AG09319 (cell line): ENCODE measurements around the gene KLHL29.

Source experiments
- DNase-seq: peaks from one replicate; pipeline ENCODE4 v3.0.0-alpha.2; 2010; ENCODE audit warnings: low read depth; ENCODE audit errors: extremely low read depth
- TF ChIP-seq, protein P1 (sequence below): IDR thresholded peaks from 2 replicates; pipeline ENCODE4 v1.5.1; 2011; ENCODE audit warnings: low read depth, mild to moderate bottlenecking, inconsistent platforms, low read length, moderate library complexity

The KLHL29 gene

DNA sequence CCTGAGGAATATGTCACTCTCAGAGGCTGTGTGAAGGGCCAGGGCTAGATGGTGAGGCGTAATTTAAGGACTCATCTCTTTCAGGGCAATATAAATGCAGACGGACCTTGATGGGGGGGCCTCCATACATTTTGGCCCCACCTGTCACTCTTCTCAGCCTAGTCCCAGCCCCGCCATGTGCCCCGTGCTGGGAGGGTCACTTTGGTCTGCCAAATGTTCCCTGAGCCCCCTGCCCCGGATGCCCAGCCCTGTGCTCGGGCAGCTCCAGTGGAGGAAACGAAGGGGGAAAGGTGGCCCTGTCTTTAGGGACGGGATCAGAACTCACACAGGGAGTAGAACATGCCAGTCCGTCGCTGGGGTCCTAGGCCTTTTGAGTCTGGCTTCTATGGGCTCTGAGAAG is 168.6 kb downstream of the KLHL29 start:
- no peak for DNase-seq
- TF ChIP-seq, protein P1, sequence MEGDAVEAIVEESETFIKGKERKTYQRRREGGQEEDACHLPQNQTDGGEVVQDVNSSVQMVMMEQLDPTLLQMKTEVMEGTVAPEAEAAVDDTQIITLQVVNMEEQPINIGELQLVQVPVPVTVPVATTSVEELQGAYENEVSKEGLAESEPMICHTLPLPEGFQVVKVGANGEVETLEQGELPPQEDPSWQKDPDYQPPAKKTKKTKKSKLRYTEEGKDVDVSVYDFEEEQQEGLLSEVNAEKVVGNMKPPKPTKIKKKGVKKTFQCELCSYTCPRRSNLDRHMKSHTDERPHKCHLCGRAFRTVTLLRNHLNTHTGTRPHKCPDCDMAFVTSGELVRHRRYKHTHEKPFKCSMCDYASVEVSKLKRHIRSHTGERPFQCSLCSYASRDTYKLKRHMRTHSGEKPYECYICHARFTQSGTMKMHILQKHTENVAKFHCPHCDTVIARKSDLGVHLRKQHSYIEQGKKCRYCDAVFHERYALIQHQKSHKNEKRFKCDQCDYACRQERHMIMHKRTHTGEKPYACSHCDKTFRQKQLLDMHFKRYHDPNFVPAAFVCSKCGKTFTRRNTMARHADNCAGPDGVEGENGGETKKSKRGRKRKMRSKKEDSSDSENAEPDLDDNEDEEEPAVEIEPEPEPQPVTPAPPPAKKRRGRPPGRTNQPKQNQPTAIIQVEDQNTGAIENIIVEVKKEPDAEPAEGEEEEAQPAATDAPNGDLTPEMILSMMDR: no peak

DNA sequence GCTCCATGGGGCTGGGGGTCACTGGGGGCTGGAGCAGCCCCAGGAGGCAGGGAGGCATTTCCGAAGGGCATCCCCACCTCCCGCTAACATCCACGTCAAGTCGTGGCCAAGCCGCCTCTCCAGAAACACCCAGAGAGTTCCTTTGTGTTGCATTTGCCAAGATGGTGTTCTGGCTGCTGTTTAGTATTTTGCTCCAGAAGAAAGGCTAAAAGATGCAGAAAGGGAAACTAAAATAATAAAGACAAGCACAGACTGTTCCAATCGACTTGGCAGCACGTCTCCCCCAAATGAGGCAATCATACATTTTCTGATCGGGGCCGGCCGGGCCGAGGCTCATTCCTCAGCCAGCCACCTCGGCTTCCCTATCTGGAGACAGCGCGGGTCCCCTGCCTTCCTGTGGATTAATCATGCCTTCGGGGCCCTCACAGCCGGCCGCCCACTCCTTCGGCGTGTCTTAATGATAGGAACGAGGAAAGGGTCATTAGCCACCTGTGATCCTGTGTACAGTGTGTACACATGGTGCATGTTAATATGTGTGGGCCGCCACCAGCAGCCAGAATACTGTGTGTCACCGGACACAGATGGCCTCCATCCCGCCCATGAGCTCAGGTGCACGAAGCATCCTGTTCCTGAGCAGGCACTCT is 169.2 kb downstream of the KLHL29 start:
- no peak for DNase-seq

DNA sequence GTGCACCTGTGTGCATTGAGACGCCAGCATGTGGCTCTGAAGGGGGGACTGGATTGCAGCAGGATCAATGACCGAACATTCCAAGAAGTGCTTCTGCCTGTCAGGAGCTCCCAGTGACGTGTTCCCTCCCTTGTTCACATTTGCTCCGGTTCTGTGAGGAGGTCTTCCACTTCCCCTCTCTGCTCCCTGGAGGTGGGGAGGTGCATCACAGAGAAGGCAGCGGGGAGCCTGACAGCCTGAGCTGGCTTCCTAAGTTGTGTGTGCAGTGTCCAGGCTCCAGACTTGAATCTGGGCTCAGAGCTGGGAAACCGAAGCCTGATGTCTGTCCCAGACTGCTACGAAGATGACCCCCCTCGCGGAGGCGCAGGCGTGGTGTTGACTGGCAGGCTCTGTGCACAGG is 171.0 kb downstream of the KLHL29 start:
- TF ChIP-seq, protein P1: no peak
- no peak for DNase-seq

More for the DNA sequence above, 169.2 kb downstream of the KLHL29 start:
- TF ChIP-seq, protein P1: no peak

DNA sequence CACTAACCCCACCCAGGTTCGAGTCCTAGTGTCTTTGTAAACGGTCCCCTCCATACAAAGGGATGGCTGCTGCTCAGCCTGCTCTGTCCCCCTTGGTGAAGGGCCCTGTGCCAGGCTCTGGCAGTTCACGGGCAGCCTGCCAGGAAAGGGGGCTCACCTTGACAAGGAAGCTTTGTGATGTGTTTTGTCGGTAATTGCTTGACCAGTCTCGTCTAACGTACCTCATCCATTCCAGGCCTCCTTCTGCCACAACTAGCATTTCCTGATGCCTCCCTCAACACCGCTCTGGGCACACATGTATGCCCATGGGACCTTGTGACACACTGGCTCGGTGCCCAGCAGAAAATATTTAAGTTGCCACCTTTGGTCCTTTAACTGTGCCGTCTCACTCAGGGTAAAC is 171.9 kb downstream of the KLHL29 start:
- no peak for DNase-seq
- TF ChIP-seq, protein P1: no peak

DNA sequence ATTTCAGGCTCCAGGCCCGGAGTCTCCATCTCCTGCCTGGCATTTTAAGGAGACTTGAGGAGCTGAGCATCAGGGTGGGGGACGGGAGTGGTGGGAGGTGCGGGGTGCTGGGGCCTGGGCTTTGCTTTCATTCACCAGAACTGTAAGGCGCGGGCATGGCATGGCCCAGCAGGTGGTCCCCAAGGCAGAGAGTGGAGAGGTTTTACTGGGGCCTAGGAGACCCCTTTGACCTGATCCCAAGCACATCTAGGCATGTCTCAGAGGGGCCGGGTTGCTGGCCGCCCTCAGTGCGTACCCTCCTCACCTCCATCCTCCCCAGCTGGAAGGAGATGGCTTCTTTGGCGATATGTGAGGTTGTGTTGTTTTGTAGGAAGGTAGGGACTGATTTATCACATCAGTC is 172.5 kb downstream of the KLHL29 start:
- DNase-seq: no peak
- TF ChIP-seq, protein P1: no peak

DNA sequence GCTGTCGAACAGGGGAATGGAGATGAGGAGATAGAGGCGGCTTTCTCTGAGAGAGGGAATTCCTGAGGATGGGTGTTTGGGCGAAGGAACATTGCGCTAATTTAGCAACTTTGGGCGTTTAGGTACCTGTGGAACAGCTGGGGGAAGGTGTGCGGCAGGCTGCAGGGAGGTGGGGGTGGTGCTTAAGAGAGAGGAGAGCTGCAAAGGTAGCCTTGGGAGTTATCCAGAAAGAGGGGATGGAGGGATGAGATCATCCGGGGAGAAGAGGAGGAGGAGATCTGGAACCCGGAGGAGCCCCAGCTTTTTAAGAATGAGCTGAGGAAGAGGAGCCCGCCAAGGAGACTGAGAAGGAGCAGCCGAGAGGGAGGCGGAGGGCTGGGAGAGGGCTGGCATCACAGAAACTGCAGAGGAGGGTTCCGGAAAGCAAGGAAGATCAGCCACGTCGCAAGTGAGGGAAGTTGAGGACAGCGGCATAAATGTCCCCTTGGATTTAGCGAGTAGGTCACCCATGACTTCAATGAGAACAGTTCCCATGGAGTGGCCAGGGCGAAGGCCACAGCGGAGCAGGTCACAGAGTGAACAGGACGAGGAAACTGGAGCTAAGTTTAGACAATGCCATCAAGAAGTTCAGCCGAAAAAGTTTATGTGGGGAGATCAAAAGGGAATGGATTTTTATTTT is 174.7 kb downstream of the KLHL29 start:
- DNase-seq: no peak
- TF ChIP-seq, protein P1: no peak

DNA sequence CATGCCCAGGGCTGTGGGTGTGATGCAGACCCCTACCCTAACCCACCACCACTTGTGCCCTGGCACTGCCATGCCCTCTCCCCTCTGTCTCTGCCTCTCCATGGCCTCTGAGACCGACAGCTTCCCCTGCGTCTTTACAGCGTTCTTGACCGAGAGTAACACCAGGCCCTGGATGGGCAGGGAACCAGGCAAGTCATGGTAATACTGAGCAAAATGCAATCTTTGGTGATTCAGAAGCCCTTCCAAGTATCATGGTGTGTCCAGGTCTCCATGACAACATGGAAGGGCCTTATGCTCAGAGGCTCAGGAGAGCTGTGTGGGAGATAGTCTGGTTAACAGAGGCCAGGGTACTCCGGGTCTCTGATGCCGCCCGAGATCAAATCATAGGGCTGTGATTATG is 176.1 kb downstream of the KLHL29 start:
- TF ChIP-seq, protein P1: no peak
- DNase-seq: no peak
